Activated naive CD8-positive, alpha-beta T cell treated with anti-CD3 and anti-CD28 coated beads, Interleukin-2, amount 10 ng/mL, durations not matched to agents 7 days and 5 days (primary cell): ENCODE data around the gene NOS1AP. TPM values are rescaled to one million over a fixed set of nuclear protein-coding genes. Genes with fewer than 3 reads are reported as not detected.
"Not testable (repeated sequence)": the region's sequence is repeated elsewhere in the genome, so short reads cannot be mapped to it uniquely, and the experiment has no call there.

Experiments used
- ATAC-seq: fragments of 150-1000 bp; cut with Tn5 transposase; one replicate; pipeline ENCODE4 v1.10.0; 2021; ENCODE audit warnings: low read depth, moderate library complexity
- POLR2A ChIA-PET: fragments of 350-600 bp; sonication (Branson Sonifier 250); formaldehyde crosslinking; loops from one replicate; lab custom pipeline; 2021; ENCODE audit warnings: antibody characterized with exemption; lab: Charles Lee
- DNase-seq: peaks from one replicate; pipeline ENCODE4 v3.0.0; 2021
- H3K27ac Mint-ChIP-seq: one replicate; pipeline ENCODE4 v1.8.0; 2022; ENCODE audit warnings: mild to moderate bottlenecking, mixed read lengths
- H3K27me3 Mint-ChIP-seq: one replicate; pipeline ENCODE4 v1.8.0; 2022; ENCODE audit warnings: mild to moderate bottlenecking, moderate library complexity, mixed read lengths
- H3K36me3 Mint-ChIP-seq: one replicate; pipeline ENCODE4 v1.8.0; 2021; ENCODE audit warnings: mild to moderate bottlenecking, mixed read lengths
- H3K4me1 Mint-ChIP-seq: one replicate; pipeline ENCODE4 v1.8.0; 2021; ENCODE audit warnings: mixed read lengths
- H3K4me3 Mint-ChIP-seq: one replicate; pipeline ENCODE4 v1.8.0; 2022; ENCODE audit warnings: mild to moderate bottlenecking, moderate library complexity, mixed read lengths
- H3K9me3 Mint-ChIP-seq: one replicate; pipeline ENCODE4 v1.8.0; 2021; ENCODE audit warnings: mixed read lengths
- total RNA-seq, 2 experiments: library from RNA; stranded (reverse); gene quantifications; one replicate each; pipeline ENCODE4 v1.2.3, GENCODE V29; 2021

The NOS1AP gene
- total RNA-seq, 2 experiments from 2014 or later = not detected

DNA sequence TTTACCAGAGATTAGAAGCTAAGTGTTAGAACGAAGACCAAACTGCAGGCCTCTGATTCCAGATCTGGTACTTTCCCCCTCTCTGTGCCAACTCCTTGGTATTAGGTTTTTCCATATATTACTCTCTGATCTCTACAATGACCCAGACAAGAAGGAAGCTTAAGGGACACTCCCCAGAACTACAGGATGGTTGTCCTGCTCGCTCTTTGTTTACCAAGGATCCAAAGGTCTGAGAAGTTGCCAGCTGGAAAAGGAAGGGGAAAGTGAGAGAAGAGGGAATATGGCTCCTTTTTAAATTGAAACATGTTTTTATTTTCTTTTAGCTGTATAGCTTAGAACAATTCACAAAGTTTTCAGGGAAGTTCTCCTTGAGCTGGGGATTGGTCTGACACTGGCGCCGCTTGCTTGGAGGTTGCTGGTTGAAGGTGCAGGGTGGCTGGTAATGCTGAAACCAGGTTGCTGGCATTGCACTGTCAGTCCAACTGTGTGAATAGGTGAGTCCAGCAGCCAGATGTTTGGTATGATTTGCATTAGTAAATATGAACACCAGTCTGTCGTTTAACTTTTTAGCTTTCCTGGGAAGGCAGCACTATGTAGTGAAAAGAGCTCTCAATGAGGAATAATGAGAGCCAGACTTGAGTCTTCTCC lies 89.3 kb downstream of the NOS1AP start:
- H3K4me1 Mint-ChIP-seq = no peaks in the 10 kb centered on the region
- H3K4me3 Mint-ChIP-seq = no peak overlapping the region
- POLR2A ChIA-PET = no interaction called here
- ATAC-seq (no peak), DNase-seq (no peak)
- H3K27ac Mint-ChIP-seq = no peak overlapping the region
- H3K9me3 Mint-ChIP-seq = no peaks in the 10 kb centered on the region
- no peaks in the 10 kb centered on the region for H3K36me3 Mint-ChIP-seq
- peaks cover 8% of the 10 kb centered on the region for H3K27me3 Mint-ChIP-seq

DNA sequence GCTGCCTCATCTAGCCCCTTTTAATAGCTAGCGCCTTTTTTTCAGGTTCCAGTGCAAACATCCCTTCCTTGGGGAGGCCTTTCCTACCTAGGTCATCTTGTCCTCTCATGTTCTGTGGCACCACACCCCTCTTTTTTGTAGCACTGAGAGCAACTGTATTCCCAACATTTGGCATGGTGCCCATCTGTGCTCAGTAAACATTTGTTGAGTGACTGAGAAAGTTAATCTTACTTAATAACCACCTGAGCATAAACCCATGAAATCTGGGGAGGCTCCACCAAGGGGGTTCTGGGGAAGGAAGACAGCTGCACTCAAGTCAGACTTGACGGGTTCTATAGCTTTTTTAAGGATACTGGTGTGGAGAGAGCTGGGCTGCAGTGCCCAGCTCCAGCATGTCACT lies 90.0 kb downstream of the NOS1AP start:
- POLR2A ChIA-PET = no interaction called here

DNA sequence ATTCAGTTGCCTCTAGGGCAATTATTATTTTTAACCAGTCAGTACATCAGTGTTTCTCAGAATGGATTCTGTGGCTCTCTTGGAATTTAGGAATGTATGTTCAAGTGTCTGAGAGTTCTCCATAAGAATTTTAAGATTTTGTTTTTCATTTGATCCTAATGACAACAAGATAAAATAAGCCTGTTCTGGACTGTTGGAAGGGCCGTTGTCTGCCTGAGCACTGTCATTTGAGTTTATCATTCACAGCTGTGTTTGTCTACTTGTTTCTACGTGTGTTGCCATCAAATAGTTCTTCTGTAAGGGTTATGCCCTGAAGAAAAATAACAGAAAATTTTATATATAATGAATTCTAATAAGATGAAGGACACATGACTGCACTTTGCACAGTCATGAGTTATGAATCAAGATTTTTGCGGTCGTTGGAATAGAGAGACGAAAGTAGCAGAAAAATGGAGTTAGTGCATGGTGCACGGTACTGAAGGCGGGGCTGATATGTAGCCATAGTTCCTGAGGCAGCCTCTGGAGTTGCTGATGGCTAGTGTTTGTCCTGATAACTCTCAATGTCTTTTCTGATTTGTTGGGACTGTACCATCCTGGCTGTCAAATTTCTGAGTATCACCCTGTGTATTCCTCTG lies 92.5 kb downstream of the NOS1AP start:
- Mint-ChIP-seq H3K27ac (no peak overlapping the region), H3K27me3 (peaks cover 6% of the 10 kb centered on the region), H3K36me3 (no peaks in the 10 kb centered on the region), H3K9me3 (no peaks in the 10 kb centered on the region), H3K4me3 (no peak overlapping the region), H3K4me1 (no peaks in the 10 kb centered on the region)
- ATAC-seq (no peak), DNase-seq (no peak)
- POLR2A ChIA-PET = no interaction called here

More for the DNA sequence above, 90.0 kb downstream of the NOS1AP start:
- Mint-ChIP-seq H3K4me1 (no peaks in the 10 kb centered on the region), H3K9me3 (no peaks in the 10 kb centered on the region), H3K27me3 (peaks cover 8% of the 10 kb centered on the region), H3K27ac (no peak overlapping the region), H3K36me3 (no peaks in the 10 kb centered on the region), H3K4me3 (no peak overlapping the region)
- no peak for ATAC-seq
- no peak for DNase-seq

GRCh38 chr1:162165528-162165927 lies 96.0 kb downstream of the NOS1AP start:
- Mint-ChIP-seq H3K27ac (no peak overlapping the region), H3K4me1 (no peaks in the 10 kb centered on the region), H3K9me3 (no peaks in the 10 kb centered on the region), H3K36me3 (no peaks in the 10 kb centered on the region), H3K27me3 (peaks cover 4% of the 10 kb centered on the region), H3K4me3 (no peak overlapping the region)
- ATAC-seq (no peak), DNase-seq (no peak)
- POLR2A ChIA-PET = no interaction called here

GRCh38 chr1:162166917-162167615 lies 97.6 kb downstream of the NOS1AP start:
- no peak for ATAC-seq
- no peak for DNase-seq
- POLR2A ChIA-PET = no interaction called here
- H3K36me3 Mint-ChIP-seq = no peaks in the 10 kb centered on the region
- H3K27ac Mint-ChIP-seq = no peak overlapping the region
- no peak overlapping the region for H3K4me3 Mint-ChIP-seq
- H3K4me1 Mint-ChIP-seq = no peaks in the 10 kb centered on the region
- peaks cover 7% of the 10 kb centered on the region for H3K27me3 Mint-ChIP-seq
- H3K9me3 Mint-ChIP-seq = no peaks in the 10 kb centered on the region

- H3K27ac Mint-ChIP-seq = no peak overlapping the region
- DNase-seq (no peak), ATAC-seq (no peak)
- peaks cover 6% of the 10 kb centered on the region for H3K27me3 Mint-ChIP-seq
- no peaks in the 10 kb centered on the region for H3K4me1 Mint-ChIP-seq
- POLR2A ChIA-PET = no interaction called here
- H3K4me3 Mint-ChIP-seq = no peak overlapping the region
- H3K36me3 Mint-ChIP-seq = no peaks in the 10 kb centered on the region
- H3K9me3 Mint-ChIP-seq = no peaks in the 10 kb centered on the region
These were observed 98.8 kb downstream of the NOS1AP start for GRCh38 chr1:162168261-162168660.

- no peak for ATAC-seq
- H3K36me3 Mint-ChIP-seq = no peaks in the 10 kb centered on the region
- no peak overlapping the region for H3K4me3 Mint-ChIP-seq
- H3K27ac Mint-ChIP-seq = no peak overlapping the region
- DNase-seq = no peak
- POLR2A ChIA-PET = no interaction called here
- no peaks in the 10 kb centered on the region for H3K9me3 Mint-ChIP-seq
- H3K27me3 Mint-ChIP-seq = peaks cover 4% of the 10 kb centered on the region
- H3K4me1 Mint-ChIP-seq = no peaks in the 10 kb centered on the region
These were observed 99.7 kb downstream of the NOS1AP start for GRCh38 chr1:162169031-162169790.

GRCh38 chr1:162171111-162171510 lies 101.6 kb downstream of the NOS1AP start:
- H3K4me1 Mint-ChIP-seq = no peaks in the 10 kb centered on the region
- H3K27me3 Mint-ChIP-seq = peaks cover 7% of the 10 kb centered on the region
- no peaks in the 10 kb centered on the region for H3K9me3 Mint-ChIP-seq
- POLR2A ChIA-PET = no interaction called here
- no peak for ATAC-seq
- H3K27ac Mint-ChIP-seq = no peak overlapping the region
- H3K36me3 Mint-ChIP-seq = no peaks in the 10 kb centered on the region
- no peak overlapping the region for H3K4me3 Mint-ChIP-seq
- no peak for DNase-seq

DNA sequence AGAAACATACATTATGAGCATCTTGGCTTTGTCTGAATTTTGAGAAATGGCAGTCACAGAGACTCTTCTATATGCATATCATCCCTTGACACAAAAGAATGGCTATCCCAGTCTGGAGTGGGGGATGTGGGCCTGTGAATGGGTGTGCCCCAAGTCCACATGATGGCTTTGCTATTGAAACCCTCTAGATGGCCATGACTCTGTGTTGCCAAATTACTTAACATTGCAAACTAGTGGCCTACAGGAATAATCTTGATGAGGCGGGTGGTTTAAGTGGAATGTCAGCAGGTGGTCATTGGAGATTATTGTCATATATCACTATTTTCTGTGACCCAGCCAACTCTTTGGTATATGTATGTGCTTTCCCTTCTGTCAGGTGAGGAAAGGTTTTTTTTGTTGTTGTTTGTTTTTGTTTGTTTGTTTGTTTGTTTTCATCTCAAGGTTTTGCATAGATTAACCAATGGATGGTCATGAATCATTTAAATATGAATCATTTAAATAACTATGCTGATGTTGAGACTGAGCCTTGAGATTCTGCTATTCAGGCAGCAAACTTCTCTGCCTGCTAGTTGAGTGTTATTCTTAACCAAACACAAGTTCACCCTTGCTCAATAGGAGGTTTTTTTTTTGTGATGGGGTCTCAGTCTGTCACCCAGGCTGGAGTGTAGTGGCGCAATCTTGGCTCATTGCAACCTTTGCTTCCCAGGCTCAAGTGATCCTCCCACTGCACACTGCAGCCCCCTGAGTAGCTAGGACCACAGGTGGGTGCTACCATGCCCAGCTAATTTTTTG lies 103.0 kb downstream of the NOS1AP start:
- Mint-ChIP-seq H3K27me3 (peaks cover 9% of the 10 kb centered on the region), H3K4me1 (no peaks in the 10 kb centered on the region), H3K9me3 (no peaks in the 10 kb centered on the region), H3K4me3 (no peak overlapping the region), H3K27ac (no peak overlapping the region), H3K36me3 (no peaks in the 10 kb centered on the region)
- DNase-seq = no peak
- POLR2A ChIA-PET = no interaction called here
- ATAC-seq = no peak

DNA sequence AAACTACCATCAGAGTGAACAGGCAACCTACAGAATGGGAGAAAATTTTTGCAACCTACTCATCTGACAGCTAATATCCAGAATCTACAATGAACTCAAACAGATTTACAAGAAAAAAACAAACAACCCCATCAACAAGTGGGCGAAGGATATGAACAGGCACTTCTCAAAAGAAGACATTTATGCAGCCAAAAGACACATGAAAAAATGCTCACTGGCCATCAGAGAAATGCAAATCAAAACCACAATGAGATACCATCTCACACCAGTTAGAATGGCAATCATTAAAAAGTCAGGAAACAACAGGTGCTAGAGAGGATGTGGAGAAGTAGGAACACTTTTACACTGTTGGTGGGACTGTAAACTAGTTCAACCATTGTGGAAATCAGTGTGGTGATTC lies 104.1 kb downstream of the NOS1AP start:
- H3K27me3 Mint-ChIP-seq, POLR2A ChIA-PET, ATAC-seq, H3K4me1 Mint-ChIP-seq, H3K4me3 Mint-ChIP-seq, H3K27ac Mint-ChIP-seq, H3K9me3 Mint-ChIP-seq, H3K36me3 Mint-ChIP-seq, DNase-seq: not testable (repeated sequence)

DNA sequence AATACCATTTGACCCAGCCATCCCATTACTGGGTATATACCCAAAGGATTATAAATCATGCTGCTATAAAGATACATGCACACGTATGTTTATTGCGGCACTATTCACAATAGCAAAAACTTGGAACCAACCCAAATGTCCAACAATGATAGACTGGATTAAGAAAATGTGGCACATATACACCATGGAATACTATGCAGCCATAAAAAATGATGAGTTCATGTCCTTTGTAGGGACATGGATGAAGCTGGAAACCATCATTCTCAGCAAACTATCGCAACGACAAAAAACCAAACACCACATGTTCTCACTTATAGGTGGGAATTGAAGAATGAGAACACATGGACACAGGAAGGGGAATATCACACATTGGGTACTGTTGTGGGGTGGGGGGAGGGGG lies 104.5 kb downstream of the NOS1AP start:
- H3K27ac Mint-ChIP-seq, H3K4me3 Mint-ChIP-seq, ATAC-seq, DNase-seq, H3K36me3 Mint-ChIP-seq, H3K4me1 Mint-ChIP-seq, POLR2A ChIA-PET, H3K9me3 Mint-ChIP-seq, H3K27me3 Mint-ChIP-seq: not testable (repeated sequence)

GRCh38 chr1:162175379-162176081 lies 106.0 kb downstream of the NOS1AP start:
- DNase-seq (no peak), ATAC-seq (no peak)
- Mint-ChIP-seq H3K4me3 (no peak overlapping the region), H3K9me3 (no peaks in the 10 kb centered on the region), H3K4me1 (no peaks in the 10 kb centered on the region), H3K27me3 (peaks cover 7% of the 10 kb centered on the region), H3K36me3 (no peaks in the 10 kb centered on the region), H3K27ac (no peak overlapping the region)
- POLR2A ChIA-PET = no interaction called here
